ENCODE data around the gene EPM2AIP1. TPM values are rescaled to one million over a fixed set of nuclear protein-coding genes. Genes with fewer than 3 reads are reported as not detected.
A peak's percentile ranks its signal among the peaks of the same experiment; 100 is the strongest.

The EPM2AIP1 gene
- total and polyA plus RNA-seq, 2 donors = 11.3 to 22.6 TPM

DNA sequence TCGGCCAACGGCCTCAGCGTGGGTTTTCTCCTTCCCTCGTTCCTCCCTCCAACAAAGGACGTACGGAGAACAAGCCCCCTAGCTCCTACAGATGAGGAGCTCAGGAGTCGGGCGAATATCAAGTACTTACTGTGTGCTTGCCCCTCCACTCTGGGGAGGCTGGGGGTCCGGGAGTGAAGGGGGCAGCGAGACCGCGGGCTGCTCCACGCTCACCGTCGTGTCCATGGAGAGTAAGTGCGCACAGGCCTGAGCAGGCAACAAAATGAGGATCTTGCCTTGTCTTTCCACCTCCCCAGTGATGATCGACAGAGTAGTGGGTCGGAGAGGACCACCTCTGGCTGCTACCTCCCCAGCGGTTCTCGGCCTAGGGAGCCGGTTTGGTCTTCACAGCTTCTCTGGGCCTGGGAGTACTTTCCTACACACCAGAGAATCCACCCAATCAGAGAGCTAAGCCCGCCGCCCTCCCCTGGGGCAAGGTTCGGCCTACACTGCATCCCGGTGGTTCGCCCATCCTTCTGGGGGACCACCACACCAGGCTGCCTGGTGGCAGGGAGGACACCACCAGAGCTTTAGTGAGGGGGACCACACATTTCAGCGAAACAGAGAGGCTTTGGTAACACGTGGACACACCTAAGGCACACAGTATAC, 47.5 kb downstream of the EPM2AIP1 start:
- DNase-seq (ENCODE audit: low read depth in 6 of 9, low spot score in 9 of 9) = no peak
- H3K36me3 ChIP-seq (ENCODE audit: control insufficient read depth in 2 of 2, insufficient read depth in 2 of 2, low read length in 1 of 2) = no peaks in the 10 kb centered on the region
- H3K27ac ChIP-seq (ENCODE audit: low read depth in 1 of 2, low read length in 1 of 2) = no peak overlapping the region
- H3K4me3 ChIP-seq (ENCODE audit: low read length in 2 of 2) = peak overlapping the region; percentile 63 to 82
- peaks cover 0 to 8% of the 10 kb centered on the region in 2 donors for H3K27me3 ChIP-seq (ENCODE audit: control insufficient read depth in 2 of 2, insufficient read depth in 1 of 2, low read length in 1 of 2)
- WGBS = 89% methylated on average over 28 of the region's 28 CpGs
- peaks cover 0 to 29% of the 10 kb centered on the region in 2 donors for H3K9me3 ChIP-seq (ENCODE audit: control insufficient read depth in 2 of 2, insufficient read depth in 1 of 2, low read length in 1 of 2)
- peaks cover 2 to 13% of the 10 kb centered on the region in 2 donors for H3K4me1 ChIP-seq (ENCODE audit: control insufficient read depth in 2 of 2, insufficient read depth in 2 of 2, low read length in 2 of 2)

DNA sequence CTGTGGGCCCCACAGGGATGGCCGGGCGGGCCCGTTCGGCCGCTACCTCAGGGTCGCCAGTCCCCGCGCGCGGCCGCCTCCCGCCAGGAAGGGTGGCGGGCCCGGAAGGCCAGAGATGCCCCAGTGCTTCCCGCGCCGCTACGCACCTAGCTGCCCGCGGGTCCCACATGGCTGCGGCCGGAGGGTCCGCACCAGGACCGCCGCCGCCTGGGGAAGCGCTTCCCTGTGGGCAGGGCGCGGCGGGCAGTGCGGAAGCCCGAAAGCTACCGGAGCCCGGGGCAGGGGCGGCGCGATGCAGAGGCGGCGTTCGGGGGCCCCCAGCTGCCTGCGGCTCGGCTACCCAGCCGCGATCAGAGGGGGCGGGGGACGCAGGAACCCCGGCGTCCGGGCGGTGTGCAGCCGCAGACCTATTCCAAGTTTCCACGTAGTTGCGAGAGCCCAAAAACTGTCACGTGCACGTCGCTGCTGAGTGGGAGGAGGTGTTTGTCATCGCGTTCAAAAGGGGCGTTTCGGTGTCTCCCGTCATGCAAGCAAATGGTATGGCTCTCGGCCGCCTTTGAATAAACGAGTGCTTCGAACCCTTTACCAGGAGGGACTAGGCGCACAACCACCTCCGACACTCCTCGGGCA, 48.2 kb downstream of the EPM2AIP1 start, which contains the start of gene TRANK1:
TRANK1 (minus strand) TSS at position 414 of the 630 bp plus-strand sequence; CDS start at position 169, 245 bp downstream.
- Histone ChIP-seq H3K27ac (ENCODE audit: low read depth in 1 of 2, low read length in 1 of 2) (peak within 1 kb of the TSS in 1 of 2 donors; percentile 40), H3K9me3 (ENCODE audit: control insufficient read depth in 2 of 2, insufficient read depth in 1 of 2, low read length in 1 of 2) (peaks cover 0 to 29% of the 10 kb centered on the region in 2 donors), H3K4me3 (ENCODE audit: low read length in 2 of 2) (peak within 1 kb of the TSS; percentile 63 to 82), H3K27me3 (ENCODE audit: control insufficient read depth in 2 of 2, insufficient read depth in 1 of 2, low read length in 1 of 2) (peaks cover 0 to 8% of the 10 kb centered on the region in 2 donors), H3K36me3 (ENCODE audit: control insufficient read depth in 2 of 2, insufficient read depth in 2 of 2, low read length in 1 of 2) (no peaks in the 10 kb centered on the region), H3K4me1 (ENCODE audit: control insufficient read depth in 2 of 2, insufficient read depth in 2 of 2, low read length in 2 of 2) (peaks cover 2 to 13% of the 10 kb centered on the region in 2 donors)
- peak in 8 of 9 donors; percentile 38 to 87 (median 66) for DNase-seq (ENCODE audit: low read depth in 6 of 9, low spot score in 9 of 9)
- 1% methylated on average over 68 of the region's 68 CpGs for WGBS

DNA sequence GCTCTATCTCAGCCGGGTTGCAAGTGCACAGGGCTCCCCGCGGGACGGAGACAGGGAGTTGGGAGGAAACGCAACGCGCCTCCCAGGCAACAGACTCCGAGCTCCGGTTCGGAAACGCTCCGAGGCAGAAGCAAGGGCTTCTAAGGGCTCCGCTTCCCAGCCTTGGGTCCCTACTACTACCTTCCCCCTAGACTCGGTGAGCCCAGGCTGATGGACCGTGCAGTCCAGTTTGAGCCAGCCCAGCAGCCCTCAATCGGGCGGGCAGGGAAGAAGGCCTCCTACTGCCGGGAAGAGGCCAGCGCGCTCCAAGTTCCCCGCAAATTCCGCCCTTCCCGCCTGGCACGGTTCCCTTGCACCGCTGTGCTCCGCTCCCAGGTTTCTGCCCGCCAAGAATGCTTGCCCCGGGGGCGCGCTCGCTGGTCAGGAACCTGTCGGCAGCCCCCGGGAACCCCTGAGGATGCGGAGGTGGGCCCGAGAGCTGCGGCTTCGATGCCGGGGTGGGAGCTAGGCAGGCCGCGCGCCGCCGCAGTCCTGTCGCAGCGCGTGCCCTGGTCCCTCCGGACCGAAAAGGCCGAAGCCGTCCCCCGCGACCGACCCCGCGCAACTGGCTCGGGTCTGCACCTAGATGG, 48.8 kb downstream of the EPM2AIP1 start:
- Histone ChIP-seq H3K4me1 (ENCODE audit: control insufficient read depth in 2 of 2, insufficient read depth in 2 of 2, low read length in 2 of 2) (peaks cover 2 to 13% of the 10 kb centered on the region in 2 donors), H3K4me3 (ENCODE audit: low read length in 2 of 2) (peak overlapping the region; percentile 63 to 82), H3K9me3 (ENCODE audit: control insufficient read depth in 2 of 2, insufficient read depth in 1 of 2, low read length in 1 of 2) (peaks cover 0 to 29% of the 10 kb centered on the region in 2 donors), H3K27ac (ENCODE audit: low read depth in 1 of 2, low read length in 1 of 2) (no peak overlapping the region), H3K36me3 (ENCODE audit: control insufficient read depth in 2 of 2, insufficient read depth in 2 of 2, low read length in 1 of 2) (no peaks in the 10 kb centered on the region), H3K27me3 (ENCODE audit: control insufficient read depth in 2 of 2, insufficient read depth in 1 of 2, low read length in 1 of 2) (peaks cover 0 to 8% of the 10 kb centered on the region in 2 donors)
- DNase-seq (ENCODE audit: low read depth in 6 of 9, low spot score in 9 of 9) = peak in 6 of 9 donors; percentile 16 to 69 (median 32)
- under 1% methylated on average over 56 of the region's 56 CpGs for WGBS

DNA sequence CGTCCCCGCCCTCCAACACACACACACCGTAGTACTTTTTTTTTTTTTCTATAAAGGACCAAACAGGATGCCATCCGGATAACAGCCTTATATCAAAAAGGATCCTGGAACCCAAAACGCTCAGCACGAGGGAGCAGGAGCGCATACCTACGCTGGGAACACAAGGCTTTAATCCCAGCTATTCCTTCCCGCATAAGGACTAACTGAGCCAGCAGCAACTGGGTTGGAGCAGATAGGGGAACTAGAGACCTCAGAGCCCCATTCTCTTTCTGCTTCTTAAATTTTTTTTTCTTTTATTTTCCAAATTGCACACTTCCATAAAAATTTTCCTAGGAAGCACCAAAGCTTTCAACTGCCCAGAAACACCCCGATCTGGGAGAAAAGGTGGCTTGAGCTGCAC, 49.3 kb downstream of the EPM2AIP1 start:
- Histone ChIP-seq H3K27me3 (ENCODE audit: control insufficient read depth in 2 of 2, insufficient read depth in 1 of 2, low read length in 1 of 2) (peaks cover 0 to 8% of the 10 kb centered on the region in 2 donors), H3K9me3 (ENCODE audit: control insufficient read depth in 2 of 2, insufficient read depth in 1 of 2, low read length in 1 of 2) (peaks cover 0 to 29% of the 10 kb centered on the region in 2 donors), H3K27ac (ENCODE audit: low read depth in 1 of 2, low read length in 1 of 2) (no peak overlapping the region), H3K4me1 (ENCODE audit: control insufficient read depth in 2 of 2, insufficient read depth in 2 of 2, low read length in 2 of 2) (peaks cover 2 to 13% of the 10 kb centered on the region in 2 donors), H3K4me3 (ENCODE audit: low read length in 2 of 2) (peak overlapping the region; percentile 63 to 82), H3K36me3 (ENCODE audit: control insufficient read depth in 2 of 2, insufficient read depth in 2 of 2, low read length in 1 of 2) (no peaks in the 10 kb centered on the region)
- no peak for DNase-seq (ENCODE audit: low read depth in 6 of 9, low spot score in 9 of 9)
- 39% methylated on average over 10 of the region's 10 CpGs for WGBS

DNA sequence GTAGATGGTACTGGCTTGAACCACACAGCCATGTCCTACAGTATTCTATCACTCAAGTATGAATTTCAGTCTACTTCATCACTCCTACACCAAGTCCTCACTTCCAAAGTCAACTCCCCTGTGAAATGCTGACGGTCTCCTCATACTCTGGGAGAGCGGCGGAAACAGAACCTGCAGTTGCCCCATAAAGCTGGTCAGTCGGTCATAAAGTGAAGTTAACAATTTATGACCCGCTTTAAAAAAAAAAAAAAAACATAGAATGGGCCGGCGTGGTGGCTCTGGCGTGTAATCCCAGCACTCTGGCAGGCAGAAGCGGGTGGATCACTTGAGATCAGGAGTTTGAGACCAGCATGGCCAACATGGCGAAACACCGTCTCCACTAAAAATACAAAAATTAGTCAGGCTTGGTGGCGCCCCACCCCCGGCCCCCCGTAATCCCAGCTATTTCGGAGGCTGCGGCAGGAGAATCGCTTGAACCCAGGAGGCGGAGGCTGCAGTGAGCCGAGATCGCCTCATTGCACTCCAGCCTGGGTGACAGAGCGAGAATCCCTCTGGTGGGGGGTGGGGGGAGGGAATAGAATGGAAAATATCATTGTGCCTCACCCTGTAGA, 50.2 kb downstream of the EPM2AIP1 start:
- H3K4me1 ChIP-seq (ENCODE audit: control insufficient read depth in 2 of 2, insufficient read depth in 2 of 2, low read length in 2 of 2) = peaks cover 2 to 13% of the 10 kb centered on the region in 2 donors
- peaks cover 0 to 8% of the 10 kb centered on the region in 2 donors for H3K27me3 ChIP-seq (ENCODE audit: control insufficient read depth in 2 of 2, insufficient read depth in 1 of 2, low read length in 1 of 2)
- no peak for DNase-seq (ENCODE audit: low read depth in 6 of 9, low spot score in 9 of 9)
- no peaks in the 10 kb centered on the region for H3K36me3 ChIP-seq (ENCODE audit: control insufficient read depth in 2 of 2, insufficient read depth in 2 of 2, low read length in 1 of 2)
- no peak overlapping the region for H3K27ac ChIP-seq (ENCODE audit: low read depth in 1 of 2, low read length in 1 of 2)
- 98% methylated on average over 21 of the region's 21 CpGs for WGBS
- peaks cover 0 to 22% of the 10 kb centered on the region in 2 donors for H3K9me3 ChIP-seq (ENCODE audit: control insufficient read depth in 2 of 2, insufficient read depth in 1 of 2, low read length in 1 of 2)
- H3K4me3 ChIP-seq (ENCODE audit: low read length in 2 of 2) = no peak overlapping the region

DNA sequence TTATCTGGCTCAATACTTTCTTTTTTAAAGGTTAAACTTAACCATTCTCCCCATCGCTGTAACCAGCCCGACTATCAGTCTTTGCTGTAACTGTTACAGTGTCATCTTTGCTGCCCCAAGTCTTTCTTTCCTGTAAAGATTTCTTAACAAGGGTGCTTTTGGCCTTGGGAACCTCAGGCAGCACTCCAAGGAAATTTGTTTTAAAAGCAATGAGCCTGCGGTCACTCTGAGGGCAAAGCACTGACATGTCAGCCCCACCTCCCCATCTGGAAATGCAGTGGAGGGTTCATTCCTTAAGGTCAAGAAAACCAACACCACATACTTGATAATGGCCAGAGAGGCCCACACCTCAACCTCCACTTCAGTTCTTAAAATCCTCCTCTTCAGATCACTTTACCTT, 51.3 kb downstream of the EPM2AIP1 start:
- Histone ChIP-seq H3K9me3 (ENCODE audit: control insufficient read depth in 2 of 2, insufficient read depth in 1 of 2, low read length in 1 of 2) (peaks cover 0 to 16% of the 10 kb centered on the region in 2 donors), H3K36me3 (ENCODE audit: control insufficient read depth in 2 of 2, insufficient read depth in 2 of 2, low read length in 1 of 2) (no peaks in the 10 kb centered on the region), H3K27me3 (ENCODE audit: control insufficient read depth in 2 of 2, insufficient read depth in 1 of 2, low read length in 1 of 2) (peaks cover 0 to 8% of the 10 kb centered on the region in 2 donors), H3K4me1 (ENCODE audit: control insufficient read depth in 2 of 2, insufficient read depth in 2 of 2, low read length in 2 of 2) (peaks cover 2 to 13% of the 10 kb centered on the region in 2 donors), H3K4me3 (ENCODE audit: low read length in 2 of 2) (no peak overlapping the region), H3K27ac (ENCODE audit: low read depth in 1 of 2, low read length in 1 of 2) (no peak overlapping the region)
- DNase-seq (ENCODE audit: low read depth in 6 of 9, low spot score in 9 of 9) = no peak
- 99% methylated on average over 3 of the region's 3 CpGs for WGBS

DNA sequence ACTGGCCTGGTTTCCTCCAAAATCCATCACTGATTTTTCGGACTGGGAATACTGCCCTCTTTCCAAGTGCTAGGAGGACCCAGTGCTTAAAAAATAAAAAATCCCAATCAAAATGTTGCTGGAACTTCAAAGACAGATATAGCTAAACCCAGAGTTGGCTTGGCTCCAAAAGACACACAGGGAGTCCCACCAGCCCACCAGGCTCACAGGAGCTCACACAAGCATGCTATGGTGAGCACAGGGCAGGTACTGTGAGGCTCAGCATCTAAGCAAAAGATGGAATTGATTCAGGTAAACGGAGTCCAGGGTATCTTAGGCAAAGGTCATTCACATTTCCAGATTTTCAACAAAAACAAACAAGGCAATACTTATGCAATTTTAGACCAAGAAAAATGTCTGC, 51.8 kb downstream of the EPM2AIP1 start:
- no peaks in the 10 kb centered on the region for H3K36me3 ChIP-seq (ENCODE audit: control insufficient read depth in 2 of 2, insufficient read depth in 2 of 2, low read length in 1 of 2)
- H3K4me1 ChIP-seq (ENCODE audit: control insufficient read depth in 2 of 2, insufficient read depth in 2 of 2, low read length in 2 of 2) = peaks cover 2 to 13% of the 10 kb centered on the region in 2 donors
- H3K9me3 ChIP-seq (ENCODE audit: control insufficient read depth in 2 of 2, insufficient read depth in 1 of 2, low read length in 1 of 2) = peaks cover 0 to 11% of the 10 kb centered on the region in 2 donors
- no peak for DNase-seq (ENCODE audit: low read depth in 6 of 9, low spot score in 9 of 9)
- WGBS = 98% methylated on average over 2 of the region's 2 CpGs
- no peak overlapping the region for H3K27ac ChIP-seq (ENCODE audit: low read depth in 1 of 2, low read length in 1 of 2)
- peaks cover 0 to 8% of the 10 kb centered on the region in 2 donors for H3K27me3 ChIP-seq (ENCODE audit: control insufficient read depth in 2 of 2, insufficient read depth in 1 of 2, low read length in 1 of 2)
- H3K4me3 ChIP-seq (ENCODE audit: low read length in 2 of 2) = no peak overlapping the region

DNA sequence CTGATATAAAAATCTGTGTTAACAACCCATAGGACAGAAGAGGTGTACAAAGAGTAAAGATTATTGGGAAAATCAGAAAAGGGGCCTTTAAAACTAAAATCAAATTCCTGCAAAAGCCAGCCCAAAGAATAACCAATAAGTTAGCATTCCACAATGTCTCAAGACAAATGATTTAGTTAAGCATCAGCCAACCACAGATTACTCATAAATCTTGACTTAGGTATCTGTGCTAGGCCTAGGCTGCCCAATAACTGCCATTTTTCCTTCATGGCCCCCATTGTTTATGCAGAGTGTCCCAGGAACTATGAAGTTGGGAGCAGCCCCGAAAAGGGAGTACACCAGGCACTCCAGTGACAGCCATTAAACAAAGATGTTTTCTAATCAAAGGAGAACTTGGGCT, 55.4 kb downstream of the EPM2AIP1 start:
- H3K4me3 ChIP-seq (ENCODE audit: low read length in 2 of 2) = no peak overlapping the region
- no peaks in the 10 kb centered on the region for H3K36me3 ChIP-seq (ENCODE audit: control insufficient read depth in 2 of 2, insufficient read depth in 2 of 2, low read length in 1 of 2)
- H3K27ac ChIP-seq (ENCODE audit: low read depth in 1 of 2, low read length in 1 of 2) = no peak overlapping the region
- H3K4me1 ChIP-seq (ENCODE audit: control insufficient read depth in 2 of 2, insufficient read depth in 2 of 2, low read length in 2 of 2) = no peaks in the 10 kb centered on the region
- 98% methylated on average over 1 of the region's 1 CpG for WGBS
- no peaks in the 10 kb centered on the region for H3K27me3 ChIP-seq (ENCODE audit: control insufficient read depth in 2 of 2, insufficient read depth in 1 of 2, low read length in 1 of 2)
- no peaks in the 10 kb centered on the region for H3K9me3 ChIP-seq (ENCODE audit: control insufficient read depth in 2 of 2, insufficient read depth in 1 of 2, low read length in 1 of 2)
- DNase-seq (ENCODE audit: low read depth in 6 of 9, low spot score in 9 of 9) = no peak

Measured in thymus (tissue), 11 donors.